Stimulated activated CD4-positive, alpha-beta T cell treated with anti-CD3 and anti-CD28 coated beads, Interleukin-4, amount 100 ng/mL, for 48 hours (primary cell): ENCODE results near the gene CHCT1.

Source experiments
- DNase-seq, 2 donors: peaks; one replicate each; pipeline ENCODE4 v3.0.0-alpha.2; 2020; ENCODE audit warnings: low read depth in 2 of 2

The CHCT1 gene

GRCh38 chr17:60442271-60443173, 20.2 kb downstream of the CHCT1 start:
- DNase-seq = no peak

DNA sequence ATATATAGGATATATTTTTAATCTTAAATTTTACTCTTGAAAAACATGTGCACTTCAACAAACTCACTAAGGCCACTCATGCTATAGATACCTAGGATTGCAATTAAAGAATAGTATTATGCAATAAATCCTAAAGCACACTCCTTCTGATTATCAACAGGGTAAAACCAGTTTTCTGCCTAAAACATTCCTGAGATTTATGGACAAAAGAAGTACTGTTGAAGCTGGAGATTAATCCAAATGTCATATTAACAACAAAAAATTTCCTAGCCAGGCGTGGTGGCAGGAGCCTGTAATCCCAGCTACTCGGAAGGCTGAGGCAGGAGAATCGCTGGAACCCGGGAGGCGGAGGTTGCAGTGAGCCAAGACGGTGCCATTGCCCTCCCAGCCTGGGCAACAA, 21.4 kb downstream of the CHCT1 start:
- DNase-seq = no peak

DNA sequence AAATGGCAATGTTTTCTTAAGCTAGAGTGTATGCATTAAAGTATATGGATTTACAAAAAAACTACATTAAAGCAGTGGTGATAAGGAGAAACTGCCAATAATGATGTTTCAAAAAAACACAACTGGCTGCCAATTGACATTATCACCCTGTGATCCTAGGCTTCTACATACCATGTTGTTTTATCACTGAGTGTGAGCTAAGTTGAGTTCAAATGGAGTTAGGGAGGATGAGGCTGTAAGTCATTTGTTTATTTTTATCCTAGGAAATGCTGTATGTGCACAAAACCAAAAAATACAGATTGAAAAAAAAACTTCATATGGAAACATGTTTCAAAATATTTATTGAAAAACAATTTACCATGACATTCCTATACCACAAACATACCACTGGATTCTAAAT, 22.9 kb downstream of the CHCT1 start:
- DNase-seq = no peak

DNA sequence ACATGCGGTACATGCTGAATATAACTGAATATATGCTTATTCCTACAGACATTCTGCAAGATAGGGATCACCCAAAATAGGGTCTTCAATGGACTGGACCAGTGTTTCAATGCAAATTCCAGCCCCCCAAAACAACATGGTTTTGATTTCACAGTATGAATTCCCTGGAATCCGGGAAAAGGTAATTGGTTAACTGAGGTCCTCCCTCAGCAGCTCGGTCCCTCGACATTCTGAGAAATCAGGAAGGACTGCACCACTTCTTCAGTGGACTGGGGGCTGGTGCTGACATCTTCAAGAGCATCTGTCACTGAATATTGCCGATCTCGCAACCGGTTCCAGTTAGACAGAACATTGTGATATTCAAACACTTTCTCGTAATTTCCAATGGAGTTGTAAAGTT, 25.1 kb downstream of the CHCT1 start:
- no peak for DNase-seq

- no peak for DNase-seq
Measured at GRCh38 chr17:60451071-60451470, 28.8 kb downstream of the CHCT1 start.

DNA sequence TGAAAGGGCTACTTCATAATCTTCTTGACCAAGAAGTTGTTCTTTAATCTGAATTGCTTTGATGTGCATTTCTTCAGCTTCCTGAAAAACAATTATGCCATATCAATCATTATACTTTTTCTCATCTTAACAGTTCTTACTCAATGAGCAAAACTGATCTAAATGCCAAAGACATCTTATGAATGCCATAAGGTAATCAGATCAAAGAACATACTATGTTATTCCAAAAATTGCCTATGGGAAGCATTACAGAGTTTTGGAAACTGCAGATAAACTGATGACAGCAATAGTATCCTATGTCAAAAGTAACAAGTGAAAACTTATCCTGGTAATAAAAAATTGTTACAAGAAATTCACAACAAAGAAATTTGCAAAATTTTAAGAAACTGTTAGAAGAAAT, 29.7 kb downstream of the CHCT1 start:
- no peak for DNase-seq

DNA sequence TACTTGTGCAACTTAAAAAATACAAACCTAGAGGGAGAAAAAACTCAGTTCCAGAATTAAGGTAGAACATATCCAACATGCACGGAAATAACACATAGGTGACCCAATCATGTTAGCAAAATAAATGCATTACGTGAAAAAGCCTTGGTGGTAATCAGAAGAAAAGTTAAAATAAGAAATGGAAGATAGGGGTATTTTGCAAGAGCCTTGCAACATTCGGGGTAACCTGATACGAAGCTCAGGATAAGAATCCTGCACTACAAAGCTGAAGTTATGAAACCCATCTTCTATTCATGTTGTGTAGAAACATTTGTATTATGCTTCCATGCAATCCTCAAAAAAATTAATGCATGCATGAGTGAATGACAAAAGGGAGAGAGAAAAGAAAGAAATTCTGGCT, 33.1 kb downstream of the CHCT1 start:
- no peak for DNase-seq

DNA sequence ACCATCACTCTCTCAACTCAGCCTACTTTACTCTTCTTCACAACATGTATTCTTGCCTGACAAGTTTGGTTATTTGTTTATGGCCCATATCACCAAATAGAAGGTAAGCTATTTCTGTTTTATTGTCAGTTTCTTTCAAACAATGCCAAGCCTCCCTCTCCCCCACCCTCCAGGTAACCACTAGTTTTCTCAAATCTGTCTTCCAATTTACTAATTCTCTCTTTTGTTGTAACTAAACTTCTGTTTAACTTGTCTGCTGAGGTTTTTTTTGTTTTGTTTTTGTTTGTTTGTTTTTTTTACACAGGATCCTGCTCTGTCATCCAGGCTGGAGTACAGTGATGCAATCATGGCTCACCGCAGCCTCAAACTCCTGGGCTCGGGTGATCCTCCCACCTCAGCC, 34.9 kb downstream of the CHCT1 start:
- no peak for DNase-seq

- no peak for DNase-seq
Measured at GRCh38 chr17:60461584-60461983, 39.3 kb downstream of the CHCT1 start.

GRCh38 chr17:60463157-60463835, 41.0 kb downstream of the CHCT1 start:
- DNase-seq = no peak

DNA sequence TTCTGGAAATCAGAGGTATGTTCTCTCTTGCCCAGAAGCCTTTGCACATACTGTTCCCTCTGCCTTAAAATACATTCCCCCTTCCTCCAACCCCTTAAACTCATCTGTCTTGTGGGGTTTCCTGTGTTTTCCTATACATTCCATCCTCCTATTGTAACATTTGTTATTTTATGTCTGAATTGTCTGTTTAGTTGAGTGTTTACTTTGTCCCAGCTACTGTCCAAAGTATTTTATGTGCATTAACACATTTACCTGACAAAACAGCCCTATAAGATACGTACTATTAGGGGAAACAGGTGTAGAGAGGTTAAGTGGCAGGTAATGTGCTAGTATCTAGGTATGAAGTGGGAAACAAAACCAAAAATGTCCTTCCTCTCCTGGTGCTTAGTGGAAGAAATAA, 42.1 kb downstream of the CHCT1 start:
- DNase-seq = no peak

DNA sequence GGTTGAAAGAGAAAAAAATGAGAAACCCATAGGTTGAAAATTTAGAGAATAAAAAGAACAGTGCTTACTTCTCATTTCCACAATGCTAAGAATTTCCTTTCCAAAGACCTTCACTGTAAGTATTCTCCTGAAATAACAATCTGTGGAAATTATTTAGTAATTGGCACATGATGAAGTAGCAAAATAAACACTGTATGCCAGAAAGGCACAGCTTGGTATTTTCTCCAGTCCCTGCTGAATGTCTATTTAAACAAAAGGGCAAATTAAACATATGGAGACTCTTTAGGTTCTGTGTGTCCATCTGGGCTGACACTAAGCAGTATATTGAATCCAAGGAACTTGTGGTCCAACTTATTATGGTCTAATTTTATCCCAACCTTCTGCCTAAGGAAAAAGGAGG, 46.1 kb downstream of the CHCT1 start:
- no peak for DNase-seq

DNA sequence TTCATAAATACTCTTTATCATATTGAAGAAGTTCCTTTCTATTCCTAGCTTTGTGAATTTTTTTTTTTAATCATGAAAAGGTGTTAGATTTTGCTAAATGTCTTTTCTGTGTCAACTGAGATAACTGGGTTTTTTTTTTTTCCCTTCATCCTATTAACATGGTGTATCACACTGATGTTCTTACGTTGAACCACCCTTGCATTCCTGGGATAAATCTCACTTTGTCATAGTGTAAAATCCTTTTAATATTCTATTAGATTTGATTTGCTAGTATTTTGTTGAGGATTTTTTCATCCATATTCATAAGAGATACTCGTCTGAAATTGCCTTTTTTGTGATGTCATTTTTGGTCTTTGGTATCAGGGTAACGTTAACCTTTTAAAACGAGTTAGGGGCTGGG, 49.2 kb downstream of the CHCT1 start:
- no peak for DNase-seq

GRCh38 chr17:60472449-60472848, 50.2 kb downstream of the CHCT1 start:
- DNase-seq = no peak

DNA sequence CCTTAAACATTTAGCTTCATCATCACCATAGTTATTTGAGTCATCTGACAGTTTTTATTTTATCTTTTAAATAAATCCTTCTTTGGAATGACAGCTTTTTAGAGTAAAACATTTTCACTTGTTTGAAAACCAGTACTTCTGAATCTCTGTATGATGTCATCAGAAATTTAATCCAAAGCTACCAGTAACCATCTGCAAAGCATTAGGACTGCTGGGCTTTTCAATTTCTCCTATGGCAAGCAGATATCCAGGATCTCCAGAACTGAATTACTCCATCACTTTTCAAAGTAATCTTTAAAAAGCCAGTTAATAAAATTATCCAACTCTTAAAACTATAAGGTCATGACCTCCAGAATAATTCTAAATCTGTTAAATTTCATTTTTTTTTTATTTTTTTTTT, 51.5 kb downstream of the CHCT1 start:
- no peak for DNase-seq
